Measurements from ENCODE around the gene ICAM1. TPM values are rescaled to one million over a fixed set of nuclear protein-coding genes. Genes with fewer than 3 reads are reported as not detected.

ICAM1 gene
- total RNA-seq, 1 donor from 2014 or later: 31.8 TPM

DNA sequence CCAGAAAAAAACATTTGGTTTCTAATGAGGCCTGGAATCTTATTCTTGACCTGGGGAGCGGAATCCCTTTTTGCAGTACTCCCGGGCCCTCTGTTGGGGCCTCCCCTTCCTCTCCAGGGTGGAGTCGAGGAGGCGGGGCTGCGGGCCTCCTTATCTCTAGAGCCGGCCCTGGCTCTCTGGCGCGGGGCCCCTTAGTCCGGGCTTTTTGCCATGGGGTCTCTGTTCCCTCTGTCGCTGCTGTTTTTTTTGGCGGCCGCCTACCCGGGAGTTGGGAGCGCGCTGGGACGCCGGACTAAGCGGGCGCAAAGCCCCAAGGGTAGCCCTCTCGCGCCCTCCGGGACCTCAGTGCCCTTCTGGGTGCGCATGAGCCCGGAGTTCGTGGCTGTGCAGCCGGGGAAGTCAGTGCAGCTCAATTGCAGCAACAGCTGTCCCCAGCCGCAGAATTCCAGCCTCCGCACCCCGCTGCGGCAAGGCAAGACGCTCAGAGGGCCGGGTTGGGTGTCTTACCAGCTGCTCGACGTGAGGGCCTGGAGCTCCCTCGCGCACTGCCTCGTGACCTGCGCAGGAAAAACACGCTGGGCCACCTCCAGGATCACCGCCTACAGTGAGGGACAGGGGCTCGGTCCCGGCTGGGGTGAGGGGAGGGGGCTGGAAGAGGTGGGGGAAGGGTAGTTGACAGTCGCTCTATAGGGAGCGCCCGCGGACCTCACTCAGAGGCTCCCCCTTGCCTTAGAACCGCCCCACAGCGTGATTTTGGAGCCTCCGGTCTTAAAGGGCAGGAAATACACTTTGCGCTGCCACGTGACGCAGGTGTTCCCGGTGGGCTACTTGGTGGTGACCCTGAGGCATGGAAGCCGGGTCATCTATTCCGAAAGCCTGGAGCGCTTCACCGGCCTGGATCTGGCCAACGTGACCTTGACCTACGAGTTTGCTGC is 16.1 kb downstream of the ICAM1 start, which contains the start of gene ICAM4:
Gene ICAM4 (plus strand): TSS at position 153 of the 935 bp plus-strand sequence. CDS start 58 bp downstream, at position 211.
- peaks cover 35% of the 10 kb centered on the region for H3K4me1 Mint-ChIP-seq (ENCODE audit: unreplicated experiment)
- TF ChIP-seq, protein P1, sequence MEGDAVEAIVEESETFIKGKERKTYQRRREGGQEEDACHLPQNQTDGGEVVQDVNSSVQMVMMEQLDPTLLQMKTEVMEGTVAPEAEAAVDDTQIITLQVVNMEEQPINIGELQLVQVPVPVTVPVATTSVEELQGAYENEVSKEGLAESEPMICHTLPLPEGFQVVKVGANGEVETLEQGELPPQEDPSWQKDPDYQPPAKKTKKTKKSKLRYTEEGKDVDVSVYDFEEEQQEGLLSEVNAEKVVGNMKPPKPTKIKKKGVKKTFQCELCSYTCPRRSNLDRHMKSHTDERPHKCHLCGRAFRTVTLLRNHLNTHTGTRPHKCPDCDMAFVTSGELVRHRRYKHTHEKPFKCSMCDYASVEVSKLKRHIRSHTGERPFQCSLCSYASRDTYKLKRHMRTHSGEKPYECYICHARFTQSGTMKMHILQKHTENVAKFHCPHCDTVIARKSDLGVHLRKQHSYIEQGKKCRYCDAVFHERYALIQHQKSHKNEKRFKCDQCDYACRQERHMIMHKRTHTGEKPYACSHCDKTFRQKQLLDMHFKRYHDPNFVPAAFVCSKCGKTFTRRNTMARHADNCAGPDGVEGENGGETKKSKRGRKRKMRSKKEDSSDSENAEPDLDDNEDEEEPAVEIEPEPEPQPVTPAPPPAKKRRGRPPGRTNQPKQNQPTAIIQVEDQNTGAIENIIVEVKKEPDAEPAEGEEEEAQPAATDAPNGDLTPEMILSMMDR (IDR thresholded peaks at IDR 0.05): no peak

DNA sequence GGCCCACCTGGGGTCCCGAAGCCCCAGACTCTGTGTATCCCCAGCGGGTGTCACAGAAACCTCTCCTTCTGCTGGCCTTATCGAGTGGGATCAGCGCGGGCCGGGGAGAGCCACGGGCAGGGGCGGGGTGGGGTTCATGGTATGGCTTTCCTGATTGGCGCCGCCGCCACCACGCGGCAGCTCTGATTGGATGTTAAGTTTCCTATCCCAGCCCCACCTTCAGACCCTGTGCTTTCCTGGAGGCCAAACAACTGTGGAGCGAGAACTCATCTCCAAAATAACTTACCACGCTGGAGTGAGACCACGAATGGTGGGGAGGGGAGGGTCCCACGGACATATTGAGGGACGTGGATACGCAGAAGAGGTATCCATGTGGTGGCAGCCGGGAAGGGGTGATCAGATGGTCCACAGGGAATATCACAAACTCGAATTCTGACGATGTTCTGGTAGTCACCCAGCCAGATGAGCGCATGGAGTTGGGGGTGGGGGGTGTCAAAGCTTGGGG is 17.8 kb downstream of the ICAM1 start:
- peaks cover 47% of the 10 kb centered on the region for H3K27me3 Mint-ChIP-seq (ENCODE audit: unreplicated experiment)
- H3K4me3 Mint-ChIP-seq (ENCODE audit: unreplicated experiment): peak overlapping the region; percentile 72
- H3K36me3 Mint-ChIP-seq (ENCODE audit: unreplicated experiment): peaks cover 10% of the 10 kb centered on the region
- H3K27ac Mint-ChIP-seq (ENCODE audit: unreplicated experiment): no peak overlapping the region
- DNase-seq (ENCODE audit: extremely low spot score, unreplicated experiment): no peak
- TF ChIP-seq, protein P1 (IDR thresholded peaks at IDR 0.05): no peak
- peaks cover 44% of the 10 kb centered on the region for H3K4me1 Mint-ChIP-seq (ENCODE audit: unreplicated experiment)
- no peaks in the 10 kb centered on the region for H3K9me3 Mint-ChIP-seq (ENCODE audit: unreplicated experiment)

More for the DNA sequence above, 16.1 kb downstream of the ICAM1 start, which contains the start of gene ICAM4:
- Mint-ChIP-seq H3K27ac (ENCODE audit: unreplicated experiment) (no peak within 1 kb of the TSS), H3K27me3 (ENCODE audit: unreplicated experiment) (peaks cover 31% of the 10 kb centered on the region), H3K9me3 (ENCODE audit: unreplicated experiment) (no peaks in the 10 kb centered on the region), H3K36me3 (ENCODE audit: unreplicated experiment) (peaks cover 8% of the 10 kb centered on the region), H3K4me3 (ENCODE audit: unreplicated experiment) (no peak within 1 kb of the TSS)
- peak; percentile 81 for DNase-seq (ENCODE audit: extremely low spot score, unreplicated experiment)

DNA sequence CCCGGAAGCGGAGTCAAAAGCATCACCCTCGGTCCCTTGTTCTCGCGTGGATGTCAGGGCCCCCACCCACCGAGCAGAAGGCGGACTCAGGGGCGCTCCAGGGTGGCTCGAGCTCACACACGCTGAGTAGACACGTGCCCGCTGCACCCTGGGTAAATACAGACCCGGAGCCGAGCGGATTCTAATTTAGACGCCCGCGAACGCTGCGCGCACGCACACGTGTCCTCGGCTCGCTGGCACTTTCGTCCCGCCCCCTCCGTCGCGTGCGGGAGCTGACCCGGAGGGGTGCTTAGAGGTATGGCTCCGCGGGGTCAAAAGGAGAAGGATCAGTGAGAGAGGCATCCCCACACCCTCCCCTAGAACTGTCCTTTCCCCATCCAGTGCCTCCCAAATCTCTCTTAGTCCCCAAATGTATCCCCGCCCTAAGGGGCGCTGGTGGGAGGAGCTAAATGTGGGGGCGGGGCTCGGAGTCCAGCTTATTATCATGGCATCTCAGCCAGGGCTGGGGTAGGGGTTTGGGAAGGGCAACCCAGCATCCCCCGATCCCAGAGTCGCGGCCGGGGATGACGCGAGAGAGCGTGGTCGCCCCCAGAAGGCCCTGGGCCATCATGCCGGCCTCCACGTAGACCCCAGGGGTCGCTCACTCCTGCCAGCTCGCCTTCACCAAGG is 18.4 kb downstream of the ICAM1 start:
- peaks cover 10% of the 10 kb centered on the region for H3K36me3 Mint-ChIP-seq (ENCODE audit: unreplicated experiment)
- peak; percentile 84 for DNase-seq (ENCODE audit: extremely low spot score, unreplicated experiment)
- H3K9me3 Mint-ChIP-seq (ENCODE audit: unreplicated experiment): no peaks in the 10 kb centered on the region
- H3K27ac Mint-ChIP-seq (ENCODE audit: unreplicated experiment): no peak overlapping the region
- H3K4me3 Mint-ChIP-seq (ENCODE audit: unreplicated experiment): peak overlapping the region; percentile 72
- TF ChIP-seq, protein P1 (IDR thresholded peaks at IDR 0.05): no peak
- H3K4me1 Mint-ChIP-seq (ENCODE audit: unreplicated experiment): peaks cover 44% of the 10 kb centered on the region
- H3K27me3 Mint-ChIP-seq (ENCODE audit: unreplicated experiment): peaks cover 53% of the 10 kb centered on the region

DNA sequence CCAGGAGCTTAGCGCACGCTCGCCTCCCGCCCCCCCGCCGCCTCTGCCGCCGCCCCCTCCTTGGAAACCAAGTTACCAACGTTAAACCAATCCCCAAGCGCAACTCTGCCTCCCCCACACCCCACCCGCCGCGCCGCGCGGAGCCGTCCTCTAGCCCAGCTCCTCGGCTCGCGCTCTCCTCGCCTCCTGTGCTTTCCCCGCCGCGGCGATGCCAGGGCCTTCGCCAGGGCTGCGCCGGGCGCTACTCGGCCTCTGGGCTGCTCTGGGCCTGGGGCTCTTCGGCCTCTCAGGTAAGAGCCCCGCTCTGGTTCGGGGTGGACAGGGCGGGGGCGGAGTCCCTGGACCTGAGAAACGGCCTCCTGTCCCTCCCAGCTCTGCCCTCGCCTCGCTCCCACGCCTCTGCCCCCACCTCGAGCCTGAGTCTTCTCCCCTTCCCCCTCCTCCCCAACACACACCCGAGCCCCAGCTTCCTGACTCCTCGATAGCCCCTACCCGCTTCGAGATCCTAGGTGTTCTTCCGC is 19.0 kb downstream of the ICAM1 start, which contains the start of gene ICAM5:
Gene ICAM5 (plus strand): TSS at position 117 of the 521 bp plus-strand sequence. CDS start 92 bp downstream, at position 209.
- peaks cover 9% of the 10 kb centered on the region for H3K36me3 Mint-ChIP-seq (ENCODE audit: unreplicated experiment)
- peak; percentile 84 for DNase-seq (ENCODE audit: extremely low spot score, unreplicated experiment)
- H3K4me1 Mint-ChIP-seq (ENCODE audit: unreplicated experiment): peaks cover 46% of the 10 kb centered on the region
- TF ChIP-seq, protein P1 (IDR thresholded peaks at IDR 0.05): no peak
- no peak within 1 kb of the TSS for H3K27ac Mint-ChIP-seq (ENCODE audit: unreplicated experiment)
- no peaks in the 10 kb centered on the region for H3K9me3 Mint-ChIP-seq (ENCODE audit: unreplicated experiment)
- H3K27me3 Mint-ChIP-seq (ENCODE audit: unreplicated experiment): peaks cover 59% of the 10 kb centered on the region
- peak within 1 kb of the TSS; percentile 72 for H3K4me3 Mint-ChIP-seq (ENCODE audit: unreplicated experiment)
